SKM-1 (cell line): ENCODE data around the gene PCDHB11.
A peak's percentile ranks its signal among the peaks of the same experiment; 100 is the strongest.
"Not testable (repeated sequence)": the region's sequence is repeated elsewhere in the genome, so short reads cannot be mapped to it uniquely, and the experiment has no call there.

ENCODE experiments used
- DNase-seq: peaks from one replicate; lab custom pipeline; 2025; ENCODE audit not compliant: unreplicated experiment; lab: John Stamatoyannopoulos, UW

Gene PCDHB11

DNA sequence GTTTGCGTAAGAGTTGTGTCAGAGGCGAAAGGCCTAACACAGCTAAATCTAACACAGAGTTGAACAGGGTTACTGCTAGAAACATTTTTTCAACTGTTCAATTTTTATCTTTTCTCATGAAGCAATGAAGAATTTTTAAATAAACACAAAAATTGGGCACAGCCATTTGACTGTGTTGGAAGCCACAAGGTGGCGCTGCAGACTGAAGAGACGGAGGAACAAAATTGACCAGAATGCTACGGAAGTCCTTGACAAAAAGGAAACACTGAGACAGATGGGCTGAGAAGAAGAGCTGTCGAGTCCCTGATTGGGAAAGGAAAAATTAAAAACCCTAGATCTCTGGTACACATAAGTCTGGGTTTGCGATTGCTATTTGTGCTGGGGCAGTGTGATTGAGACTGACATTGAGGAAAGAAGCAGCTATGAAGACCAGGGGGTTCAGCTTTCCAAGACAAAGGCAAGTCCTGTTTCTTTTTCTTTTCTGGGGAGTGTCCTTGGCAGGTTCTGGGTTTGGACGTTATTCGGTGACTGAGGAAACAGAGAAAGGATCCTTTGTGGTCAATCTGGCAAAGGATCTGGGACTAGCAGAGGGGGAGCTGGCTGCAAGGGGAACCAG lies 12.4 kb upstream of the PCDHB11 start, which contains the start of gene PCDHB9:
TSS of gene PCDHB9 (plus strand) at position 265 of the 616 bp plus-strand sequence. CDS start at position 423, 158 bp downstream.
- DNase-seq: no peak

DNA sequence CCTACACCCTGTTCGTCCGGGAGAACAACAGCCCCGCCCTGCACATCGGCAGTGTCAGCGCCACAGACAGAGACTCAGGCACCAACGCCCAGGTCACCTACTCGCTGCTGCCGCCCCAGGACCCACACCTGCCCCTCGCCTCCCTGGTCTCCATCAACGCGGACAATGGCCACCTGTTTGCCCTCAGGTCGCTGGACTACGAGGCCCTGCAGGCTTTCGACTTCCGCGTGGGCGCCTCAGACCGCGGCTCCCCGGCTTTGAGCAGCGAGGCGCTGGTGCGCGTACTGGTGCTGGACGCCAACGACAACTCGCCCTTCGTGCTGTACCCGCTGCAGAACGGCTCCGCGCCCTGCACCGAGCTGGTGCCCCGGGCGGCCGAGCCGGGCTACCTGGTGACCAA lies 10.7 kb upstream of the PCDHB11 start:
- not testable (repeated sequence) for DNase-seq

DNA sequence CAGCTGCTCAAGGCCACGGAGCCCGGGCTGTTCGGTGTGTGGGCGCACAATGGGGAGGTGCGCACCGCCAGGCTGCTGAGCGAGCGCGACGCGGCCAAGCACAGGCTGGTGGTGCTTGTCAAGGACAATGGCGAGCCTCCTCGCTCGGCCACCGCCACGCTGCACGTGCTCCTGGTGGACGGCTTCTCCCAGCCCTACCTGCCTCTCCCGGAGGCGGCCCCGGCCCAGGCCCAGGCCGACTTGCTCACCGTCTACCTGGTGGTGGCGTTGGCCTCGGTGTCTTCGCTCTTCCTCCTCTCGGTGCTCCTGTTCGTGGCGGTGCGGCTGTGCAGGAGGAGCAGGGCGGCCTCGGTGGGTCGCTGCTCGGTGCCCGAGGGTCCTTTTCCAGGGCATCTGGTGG lies 10.3 kb upstream of the PCDHB11 start:
- not testable (repeated sequence) for DNase-seq

DNA sequence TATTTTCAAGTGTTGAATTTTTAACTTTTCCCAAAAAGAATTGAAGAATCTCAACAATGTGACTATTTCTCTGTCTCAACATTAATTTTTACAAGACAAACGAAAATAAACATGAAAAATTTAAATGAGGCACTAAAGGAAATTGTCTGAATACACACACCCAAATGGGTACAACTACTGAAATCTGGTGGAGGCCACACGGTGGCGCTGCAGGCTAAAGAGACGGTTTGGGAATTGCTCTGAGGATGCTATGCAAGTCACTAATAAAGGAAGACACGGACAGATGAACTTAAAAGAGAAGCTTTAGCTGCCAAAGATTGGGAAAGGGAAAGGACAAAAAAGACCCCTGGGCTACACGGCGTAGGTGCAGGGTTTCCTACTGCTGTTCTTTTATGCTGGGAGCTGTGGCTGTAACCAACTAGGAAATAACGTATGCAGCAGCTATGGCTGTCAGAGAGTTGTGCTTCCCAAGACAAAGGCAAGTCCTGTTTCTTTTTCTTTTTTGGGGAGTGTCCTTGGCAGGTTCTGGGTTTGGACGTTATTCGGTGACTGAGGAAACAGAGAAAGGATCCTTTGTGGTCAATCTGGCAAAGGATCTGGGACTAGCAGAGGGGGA lies 7.2 kb upstream of the PCDHB11 start, which contains the start of gene PCDHB10:
TSS of gene PCDHB10 (plus strand) at position 244 of the 616 bp plus-strand sequence. CDS start at position 444, 200 bp downstream.
- peak; percentile 7 for DNase-seq

DNA sequence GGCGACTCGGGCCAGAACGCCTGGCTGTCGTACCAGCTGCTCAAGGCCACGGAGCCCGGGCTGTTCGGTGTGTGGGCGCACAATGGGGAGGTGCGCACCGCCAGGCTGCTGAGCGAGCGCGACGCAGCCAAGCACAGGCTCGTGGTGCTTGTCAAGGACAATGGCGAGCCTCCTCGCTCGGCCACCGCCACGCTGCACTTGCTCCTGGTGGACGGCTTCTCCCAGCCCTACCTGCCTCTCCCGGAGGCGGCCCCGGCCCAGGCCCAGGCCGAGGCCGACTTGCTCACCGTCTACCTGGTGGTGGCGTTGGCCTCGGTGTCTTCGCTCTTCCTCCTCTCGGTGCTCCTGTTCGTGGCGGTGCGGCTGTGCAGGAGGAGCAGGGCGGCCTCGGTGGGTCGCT lies 5.1 kb upstream of the PCDHB11 start:
- DNase-seq: not testable (repeated sequence)

DNA sequence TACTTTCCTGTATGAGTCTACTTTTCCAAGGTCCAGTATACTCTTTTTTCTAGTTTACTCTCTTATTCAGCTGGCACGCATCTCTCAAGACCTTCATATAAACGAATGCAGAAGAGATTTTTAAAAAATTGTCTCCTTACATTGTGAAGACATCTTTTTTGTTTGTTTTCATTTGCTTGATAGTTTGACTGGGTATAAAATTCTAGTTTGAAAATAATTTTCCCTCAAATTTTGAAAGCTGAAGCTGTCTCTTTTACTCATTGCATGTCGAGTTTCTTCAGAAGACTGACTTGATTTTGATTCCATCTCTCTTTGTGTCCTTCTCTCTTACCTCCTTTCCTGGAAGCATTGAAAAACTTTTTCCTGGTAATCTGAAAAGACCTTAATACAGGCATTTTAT lies 3.1 kb upstream of the PCDHB11 start:
- DNase-seq: no peak

GRCh38 chr5:141201126-141201525 lies 1.7 kb downstream of the PCDHB11 start:
- not testable (repeated sequence) for DNase-seq

DNA sequence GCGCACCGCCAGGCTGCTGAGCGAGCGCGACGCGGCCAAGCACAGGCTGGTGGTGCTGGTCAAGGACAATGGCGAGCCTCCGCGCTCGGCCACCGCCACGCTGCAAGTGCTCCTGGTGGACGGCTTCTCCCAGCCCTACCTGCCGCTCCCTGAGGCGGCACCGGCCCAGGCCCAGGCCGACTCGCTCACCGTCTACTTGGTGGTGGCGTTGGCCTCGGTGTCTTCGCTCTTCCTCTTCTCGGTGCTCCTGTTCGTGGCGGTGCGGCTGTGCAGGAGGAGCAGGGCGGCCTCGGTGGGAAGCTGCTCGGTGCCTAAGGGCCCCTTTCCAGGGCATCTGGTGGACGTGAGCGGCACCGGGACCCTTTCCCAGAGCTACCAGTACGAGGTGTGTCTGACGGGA lies 2.2 kb downstream of the PCDHB11 start:
- DNase-seq: not testable (repeated sequence)

DNA sequence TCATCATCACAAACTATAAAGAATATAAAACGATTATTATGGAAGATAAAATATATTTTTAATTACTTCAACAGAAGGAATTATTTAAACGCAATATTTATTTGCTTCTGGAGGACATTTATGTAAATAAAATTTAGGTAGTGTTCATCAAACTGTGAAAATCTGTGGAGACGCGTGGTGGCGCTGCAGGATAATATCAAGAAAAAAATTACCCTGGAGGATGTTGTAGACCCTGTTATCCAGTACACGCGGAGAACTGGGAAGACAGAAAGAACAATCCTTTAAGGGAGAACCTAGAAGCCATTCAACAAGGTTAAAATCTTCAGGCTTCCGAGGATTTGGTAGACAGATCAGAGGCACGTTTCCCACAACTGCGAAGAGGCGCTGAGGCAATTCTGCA lies 9.1 kb downstream of the PCDHB11 start, which contains the start of gene PCDHB12:
TSS of gene PCDHB12 (plus strand) at position 242 of the 400 bp plus-strand sequence. CDS start 189 bp downstream, outside the sequence.
- DNase-seq: no peak

DNA sequence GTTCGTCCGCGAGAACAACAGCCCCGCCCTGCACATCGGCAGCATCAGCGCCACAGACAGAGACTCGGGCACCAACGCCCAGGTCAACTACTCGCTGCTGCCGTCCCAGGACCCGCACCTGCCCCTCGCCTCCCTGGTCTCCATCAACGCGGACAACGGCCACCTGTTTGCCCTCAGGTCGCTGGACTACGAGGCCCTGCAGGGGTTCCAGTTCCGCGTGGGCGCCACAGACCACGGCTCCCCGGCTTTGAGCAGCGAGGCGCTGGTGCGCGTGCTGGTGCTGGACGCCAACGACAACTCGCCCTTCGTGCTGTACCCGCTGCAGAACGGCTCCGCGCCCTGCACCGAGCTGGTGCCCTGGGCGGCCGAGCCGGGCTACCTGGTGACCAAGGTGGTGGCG lies 10.9 kb downstream of the PCDHB11 start:
- DNase-seq: not testable (repeated sequence)

DNA sequence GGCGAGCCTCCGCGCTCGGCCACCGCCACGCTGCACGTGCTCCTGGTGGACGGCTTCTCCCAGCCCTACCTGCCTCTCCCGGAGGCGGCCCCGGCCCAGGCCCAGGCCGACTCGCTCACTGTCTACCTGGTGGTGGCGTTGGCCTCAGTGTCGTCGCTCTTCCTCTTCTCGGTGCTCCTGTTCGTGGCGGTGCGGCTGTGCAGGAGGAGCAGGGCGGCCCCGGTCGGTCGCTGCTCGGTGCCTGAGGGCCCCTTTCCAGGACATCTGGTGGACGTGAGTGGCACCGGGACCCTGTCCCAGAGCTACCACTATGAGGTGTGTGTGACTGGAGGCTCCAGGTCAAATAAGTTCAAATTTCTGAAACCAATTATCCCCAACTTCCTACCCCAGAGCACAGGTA lies 11.4 kb downstream of the PCDHB11 start:
- not testable (repeated sequence) for DNase-seq

GRCh38 chr5:141213656-141214339 lies 14.4 kb downstream of the PCDHB11 start, which contains the start of gene PCDHB13:
Gene PCDHB13, plus strand, starts transcription at chr5:141213919. Its CDS starts 205 bp downstream, at chr5:141214124.
- not testable (repeated sequence) for DNase-seq

DNA sequence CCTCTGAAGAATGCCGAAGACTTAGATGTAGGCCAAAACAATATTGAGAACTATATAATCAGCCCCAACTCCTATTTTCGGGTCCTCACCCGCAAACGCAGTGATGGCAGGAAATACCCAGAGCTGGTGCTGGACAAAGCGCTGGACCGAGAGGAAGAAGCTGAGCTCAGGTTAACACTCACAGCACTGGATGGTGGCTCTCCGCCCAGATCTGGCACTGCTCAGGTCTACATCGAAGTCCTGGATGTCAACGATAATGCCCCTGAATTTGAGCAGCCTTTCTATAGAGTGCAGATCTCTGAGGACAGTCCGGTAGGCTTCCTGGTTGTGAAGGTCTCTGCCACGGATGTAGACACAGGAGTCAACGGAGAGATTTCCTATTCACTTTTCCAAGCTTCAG lies 15.2 kb downstream of the PCDHB11 start:
- not testable (repeated sequence) for DNase-seq

DNA sequence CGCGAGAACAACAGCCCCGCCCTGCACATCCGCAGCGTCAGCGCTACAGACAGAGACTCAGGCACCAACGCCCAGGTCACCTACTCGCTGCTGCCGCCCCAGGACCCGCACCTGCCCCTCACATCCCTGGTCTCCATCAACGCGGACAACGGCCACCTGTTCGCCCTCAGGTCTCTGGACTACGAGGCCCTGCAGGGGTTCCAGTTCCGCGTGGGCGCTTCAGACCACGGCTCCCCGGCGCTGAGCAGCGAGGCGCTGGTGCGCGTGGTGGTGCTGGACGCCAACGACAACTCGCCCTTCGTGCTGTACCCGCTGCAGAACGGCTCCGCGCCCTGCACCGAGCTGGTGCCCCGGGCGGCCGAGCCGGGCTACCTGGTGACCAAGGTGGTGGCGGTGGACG lies 16.1 kb downstream of the PCDHB11 start:
- DNase-seq: not testable (repeated sequence)

DNA sequence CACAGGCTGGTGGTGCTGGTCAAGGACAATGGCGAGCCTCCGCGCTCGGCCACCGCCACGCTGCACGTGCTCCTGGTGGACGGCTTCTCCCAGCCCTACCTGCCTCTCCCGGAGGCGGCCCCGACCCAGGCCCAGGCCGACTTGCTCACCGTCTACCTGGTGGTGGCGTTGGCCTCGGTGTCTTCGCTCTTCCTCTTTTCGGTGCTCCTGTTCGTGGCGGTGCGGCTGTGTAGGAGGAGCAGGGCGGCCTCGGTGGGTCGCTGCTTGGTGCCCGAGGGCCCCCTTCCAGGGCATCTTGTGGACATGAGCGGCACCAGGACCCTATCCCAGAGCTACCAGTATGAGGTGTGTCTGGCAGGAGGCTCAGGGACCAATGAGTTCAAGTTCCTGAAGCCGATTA lies 16.6 kb downstream of the PCDHB11 start:
- not testable (repeated sequence) for DNase-seq

DNA sequence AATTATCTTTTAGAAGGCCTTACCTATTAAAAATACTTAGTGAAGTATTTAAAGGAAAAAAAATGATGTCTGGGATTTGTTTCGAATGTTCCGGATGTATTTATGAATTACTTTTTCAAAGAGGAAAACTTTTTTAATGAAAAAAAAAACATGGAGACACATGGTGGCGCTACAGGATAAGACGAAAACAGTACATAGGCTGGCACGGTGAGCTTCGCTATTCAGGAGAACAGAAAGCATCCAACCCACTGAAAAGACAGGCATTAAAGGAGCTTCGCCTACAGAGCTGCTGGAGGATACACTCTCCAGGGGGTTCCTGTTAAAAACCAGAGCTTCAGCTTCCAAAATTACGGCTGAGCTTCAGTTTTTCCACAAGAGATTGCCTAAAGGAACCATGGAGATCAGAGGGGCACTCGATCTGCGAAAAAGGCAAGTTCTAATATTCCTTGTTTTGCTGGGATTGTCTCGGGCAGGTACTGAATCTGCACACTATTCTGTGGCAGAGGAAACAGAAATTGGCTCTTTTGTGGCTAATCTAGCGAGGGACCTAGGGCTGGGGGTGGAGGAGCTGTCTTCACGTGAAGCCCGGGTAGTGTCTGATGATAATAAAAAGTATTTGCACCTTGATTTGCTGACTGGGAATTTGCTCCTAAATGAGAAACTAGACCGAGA lies 23.8 kb downstream of the PCDHB11 start, which contains the start of gene PCDHB14:
TSS of gene PCDHB14 (plus strand) at position 232 of the 672 bp plus-strand sequence. CDS start at position 395, 163 bp downstream.
- DNase-seq: no peak

GRCh38 chr5:141224844-141225243 lies 25.4 kb downstream of the PCDHB11 start:
- DNase-seq: not testable (repeated sequence)

DNA sequence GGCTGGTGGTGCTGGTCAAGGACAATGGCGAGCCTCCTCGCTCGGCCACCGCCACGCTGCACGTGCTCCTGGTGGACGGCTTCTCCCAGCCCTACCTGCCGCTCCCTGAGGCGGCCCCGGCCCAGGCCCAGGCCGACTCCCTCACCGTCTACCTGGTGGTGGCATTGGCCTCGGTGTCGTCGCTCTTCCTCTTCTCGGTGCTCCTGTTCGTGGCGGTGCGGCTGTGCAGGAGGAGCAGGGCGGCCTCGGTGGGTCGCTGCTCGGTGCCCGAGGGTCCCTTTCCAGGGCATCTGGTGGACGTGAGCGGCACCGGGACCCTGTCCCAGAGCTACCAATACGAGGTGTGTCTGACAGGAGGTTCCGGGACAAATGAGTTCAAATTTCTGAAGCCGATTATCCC lies 26.0 kb downstream of the PCDHB11 start:
- not testable (repeated sequence) for DNase-seq

DNA sequence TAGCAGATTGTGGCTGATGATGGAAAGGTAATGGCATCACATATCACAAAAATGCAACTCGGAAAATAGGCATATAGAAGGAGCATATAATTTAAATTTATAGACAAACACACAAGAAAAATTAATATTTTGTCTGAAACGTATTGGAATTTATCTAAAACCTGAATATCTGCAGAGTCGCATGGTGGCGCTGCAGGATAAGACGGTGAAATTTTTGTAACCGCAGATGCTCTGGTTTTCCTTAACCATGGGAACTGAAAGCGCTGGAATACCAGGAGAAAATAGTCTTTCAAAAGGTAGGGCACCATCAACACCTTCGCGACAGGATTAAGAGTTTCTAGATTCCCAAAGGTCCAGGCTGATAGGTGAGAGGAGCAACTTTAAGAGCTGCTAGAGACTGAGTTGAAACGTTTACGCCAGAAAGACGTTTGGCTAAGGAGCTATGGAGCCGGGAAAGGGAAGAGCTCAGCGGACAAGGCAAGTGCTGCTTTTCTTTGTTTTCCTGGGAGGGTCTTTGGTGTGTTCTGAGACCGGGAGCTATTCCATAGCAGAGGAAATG lies 34.8 kb downstream of the PCDHB11 start:
- no peak for DNase-seq

DNA sequence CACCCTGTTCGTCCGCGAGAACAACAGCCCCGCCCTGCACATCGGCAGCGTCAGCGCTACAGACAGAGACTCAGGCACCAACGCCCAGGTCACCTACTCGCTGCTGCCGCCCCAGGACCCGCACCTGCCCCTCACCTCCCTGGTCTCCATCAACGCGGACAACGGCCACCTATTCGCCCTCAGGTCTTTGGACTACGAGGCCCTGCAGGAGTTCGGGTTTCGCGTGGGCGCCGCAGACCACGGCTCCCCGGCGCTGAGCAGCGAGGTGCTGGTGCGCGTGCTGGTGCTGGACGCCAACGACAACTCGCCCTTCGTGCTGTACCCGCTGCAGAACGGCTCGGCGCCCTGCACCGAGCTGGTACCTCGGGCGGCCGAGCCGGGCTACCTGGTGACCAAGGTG lies 36.5 kb downstream of the PCDHB11 start:
- DNase-seq: not testable (repeated sequence)
